Panc1 (cell line): ENCODE measurements around the gene SDK1. TPM values are rescaled to one million over a fixed set of nuclear protein-coding genes. Genes with fewer than 3 reads are reported as not detected.

Source experiments
- ATAC-seq: fragments of 200-7000 bp; cut with Tn5 transposase; 2 replicates; pipeline ENCODE4 v1.9.1; 2020; ENCODE audit warnings: mild to moderate bottlenecking, moderate library complexity
- BruUV-seq: library from RNA; stranded (reverse); fragments of 400-500 nt; replicated peaks from 2 replicates; lab custom pipeline; 2021; lab: Mats Ljungman, UMichigan
- CTCF ChIA-PET: fragments of 300-600 bp; sonication (Branson Sonifier 250); formaldehyde crosslinking; loops from one replicate; lab custom pipeline; 2022; ENCODE audit warnings: antibody characterized with exemption; lab: Charles Lee
- POLR2A ChIA-PET: fragments of 300-600 bp; sonication (Branson Sonifier 250); formaldehyde crosslinking; loops from one replicate; lab custom pipeline; 2022; ENCODE audit warnings: antibody characterized with exemption; lab: Charles Lee
- DNase-seq: peaks from one replicate; pipeline ENCODE4 v3.0.0-alpha.2; 2010; ENCODE audit warnings: low read depth, low spot score
- H3K27ac ChIP-seq: 2 replicates; pipeline ENCODE4 v1.5.1; 2011; ENCODE audit warnings: mild to moderate bottlenecking, low read length, inconsistent platforms
- H3K27me3 ChIP-seq: fragments of 200-500 bp; sonication (Bioruptor generic); 2 replicates; pipeline ENCODE4 v1.6.0; 2014; ENCODE audit warnings: low read length, inconsistent platforms; ENCODE audit not compliant: control insufficient read depth, insufficient read depth
- H3K36me3 ChIP-seq: fragments of 200-500 bp; sonication (Bioruptor generic); 2 replicates; pipeline ENCODE4 v1.5.1; 2014; ENCODE audit warnings: inconsistent platforms, mild to moderate bottlenecking, low read length, moderate library complexity; ENCODE audit not compliant: control insufficient read depth, insufficient read depth
- H3K4me1 ChIP-seq: 2 replicates; pipeline ENCODE4 v1.5.1; 2011; ENCODE audit warnings: inconsistent platforms, mild to moderate bottlenecking, low read length, moderate library complexity; ENCODE audit not compliant: control insufficient read depth, insufficient read depth
- H3K4me3 ChIP-seq, 2 experiments: 2 replicates each; pipeline ENCODE4 v1.5.1; 2011 to 2012; ENCODE audit warnings: low read depth in 2 of 2, low read length in 2 of 2, mild to moderate bottlenecking in 2 of 2, inconsistent platforms in 1 of 2, moderate library complexity in 1 of 2
- H3K9me3 ChIP-seq: fragments of 200-500 bp; sonication (Bioruptor generic); 2 replicates; pipeline ENCODE4 v1.5.1; 2014; ENCODE audit warnings: low read depth, mild to moderate bottlenecking, inconsistent platforms, low read length, moderate library complexity; ENCODE audit not compliant: control insufficient read depth, insufficient read depth
- CTCF ChIP-seq: fragments of 450-650 bp; IDR thresholded peaks from 2 replicates; pipeline ENCODE4 v1.5.1; 2017; ENCODE audit warnings: mild to moderate bottlenecking
- POLR2AphosphoS5 ChIP-seq: IDR thresholded peaks from 2 replicates; pipeline ENCODE4 v1.6.1; 2012; ENCODE audit warnings: mild to moderate bottlenecking, low read depth, low read length, moderate library complexity
- REST ChIP-seq, 2 experiments: IDR thresholded peaks; 2 replicates each; pipeline ENCODE4 v1.6.1; 2011 to 2012; ENCODE audit warnings: low read depth in 2 of 2, control low read depth in 1 of 2, low read length in 1 of 2, mild to moderate bottlenecking in 1 of 2, moderate library complexity in 1 of 2; ENCODE audit not compliant: insufficient read depth in 1 of 2
- SIN3A ChIP-seq: IDR thresholded peaks from 2 replicates; pipeline ENCODE4 v1.6.1; 2012; ENCODE audit warnings: low read depth, mild to moderate bottlenecking, low read length, moderate library complexity, borderline replicate concordance; ENCODE audit not compliant: insufficient read depth
- TCF7L2 ChIP-seq: IDR thresholded peaks from 2 replicates; pipeline ENCODE4 v1.6.1; 2011; ENCODE audit warnings: mild to moderate bottlenecking, low read depth, low read length, inconsistent platforms
- in situ Hi-C: cut with HindIII; loops from 2 replicates; pipeline ENCODE4 v1.10.0; 2016; ENCODE audit warnings: low sequenced_read_pairs, low pct_unique_long_range_greater_than_20kb
- intact Hi-C: fragments of 100-400 bp; cut with micrococcal nuclease; formaldehyde crosslinking; loops from one replicate; pipeline ENCODE4 v1.10.0; 2022; ENCODE audit not compliant: unreplicated experiment
- total RNA-seq: library from RNA; stranded (reverse); gene quantifications from one replicate; pipeline ENCODE4 v1.2.1, GENCODE V29; 2021; ENCODE audit not compliant: unreplicated experiment

The SDK1 gene
- total RNA-seq, 1 experiment from 2014 or later = 47.4 TPM

- no peaks in the 10 kb centered on the region for H3K27me3 ChIP-seq
- TF ChIP-seq POLR2AphosphoS5 (no peak), CTCF (no peak), TCF7L2 (no peak), SIN3A (no peak), REST (IDR thresholded peaks at IDR 0.05; ENCODE audit: insufficient read depth in 1 of 2, low read depth in 2 of 2, low read length in 1 of 2) (no peak)
- no peak overlapping the region; a peak in 1 of 4 replicates for H3K4me3 ChIP-seq
- ChIA-PET CTCF (no interaction called here), POLR2A (no interaction called here)
- peak overlapping the region; percentile 68 for H3K27ac ChIP-seq
- in situ Hi-C loops (no loop called here), intact Hi-C loops (no loop called here)
- peaks cover 9% of the 10 kb centered on the region for H3K4me1 ChIP-seq
- H3K9me3 ChIP-seq = no peaks in the 10 kb centered on the region
- ATAC-seq (peak; percentile 94), DNase-seq (peak; percentile 67)
- BruUV-seq = no TSS peak
- H3K36me3 ChIP-seq = no peaks in the 10 kb centered on the region
Observed at GRCh38 chr7:3922175-3922635, 621.2 kb downstream of the SDK1 start.

- Histone ChIP-seq H3K4me3 (no peak overlapping the region), H3K36me3 (no peaks in the 10 kb centered on the region), H3K27me3 (no peaks in the 10 kb centered on the region), H3K4me1 (peaks cover 9% of the 10 kb centered on the region), H3K27ac (no peak overlapping the region), H3K9me3 (no peaks in the 10 kb centered on the region)
- ChIA-PET POLR2A (no interaction called here), CTCF (interaction anchor here (0.6 kb wide), 1 partner anchor 52 kb away, joined by 3 read pairs; no protein-coding TSS in a partner anchor)
- no peak for ATAC-seq
- BruUV-seq = no TSS peak
- in situ Hi-C loops = no loop called here
- TF ChIP-seq SIN3A (no peak), REST (IDR thresholded peaks at IDR 0.05; ENCODE audit: insufficient read depth in 1 of 2, low read depth in 2 of 2, low read length in 1 of 2) (no peak)
- no peak for DNase-seq
- intact Hi-C loops = no loop called here
Observed at GRCh38 chr7:3923307-3923918, 622.4 kb downstream of the SDK1 start.
